Astrocyte (in vitro differentiated cells and primary cell): ENCODE results near the gene MYO5B.

ENCODE experiments used
- EZH2 ChIP-seq: IDR thresholded peaks from 2 replicates; pipeline ENCODE4 v1.6.1; 2012; ENCODE audit warnings: mild to moderate bottlenecking, low read length, inconsistent platforms; ENCODE audit not compliant: insufficient read depth
- TF ChIP-seq, protein P1 (sequence below): IDR thresholded peaks from 2 replicates; pipeline ENCODE4 v1.5.1; 2011; ENCODE audit warnings: low read depth, mild to moderate bottlenecking, inconsistent platforms, low read length, moderate library complexity; ENCODE audit not compliant: insufficient read depth

- TF ChIP-seq, protein P1, sequence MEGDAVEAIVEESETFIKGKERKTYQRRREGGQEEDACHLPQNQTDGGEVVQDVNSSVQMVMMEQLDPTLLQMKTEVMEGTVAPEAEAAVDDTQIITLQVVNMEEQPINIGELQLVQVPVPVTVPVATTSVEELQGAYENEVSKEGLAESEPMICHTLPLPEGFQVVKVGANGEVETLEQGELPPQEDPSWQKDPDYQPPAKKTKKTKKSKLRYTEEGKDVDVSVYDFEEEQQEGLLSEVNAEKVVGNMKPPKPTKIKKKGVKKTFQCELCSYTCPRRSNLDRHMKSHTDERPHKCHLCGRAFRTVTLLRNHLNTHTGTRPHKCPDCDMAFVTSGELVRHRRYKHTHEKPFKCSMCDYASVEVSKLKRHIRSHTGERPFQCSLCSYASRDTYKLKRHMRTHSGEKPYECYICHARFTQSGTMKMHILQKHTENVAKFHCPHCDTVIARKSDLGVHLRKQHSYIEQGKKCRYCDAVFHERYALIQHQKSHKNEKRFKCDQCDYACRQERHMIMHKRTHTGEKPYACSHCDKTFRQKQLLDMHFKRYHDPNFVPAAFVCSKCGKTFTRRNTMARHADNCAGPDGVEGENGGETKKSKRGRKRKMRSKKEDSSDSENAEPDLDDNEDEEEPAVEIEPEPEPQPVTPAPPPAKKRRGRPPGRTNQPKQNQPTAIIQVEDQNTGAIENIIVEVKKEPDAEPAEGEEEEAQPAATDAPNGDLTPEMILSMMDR = no peak
- no peak for TF ChIP-seq EZH2
Measured at GRCh38 chr18:49913221-49913620, 281.7 kb downstream of the MYO5B start.
